Non-pigmented ciliary epithelial cell (primary cell): Measurements from ENCODE around the gene ZNF557.
"Not testable (repeated sequence)": the region's sequence is repeated elsewhere in the genome, so short reads cannot be mapped to it uniquely, and the experiment has no call there.

ENCODE experiments used
- DNase-seq: peaks from one replicate; pipeline ENCODE4 v3.0.0-alpha.2; 2010; ENCODE audit warnings: low read depth

The ZNF557 gene

GRCh38 chr19:7069042-7069903 is at the start of gene ZNF557:
TSS of gene ZNF557 (plus strand) at chr19:7069703. CDS start at chr19:7075075, 5,372 bp downstream.
- DNase-seq, result peak; percentile 90

- DNase-seq, result not testable (repeated sequence)
Observed at GRCh38 chr19:7021331-7021730, 48.2 kb upstream of the ZNF557 start, which contains the start of gene MBD3L2B. TSS of gene MBD3L2B (minus strand) at chr19:7021431. CDS start at chr19:7021397, 34 bp downstream.

GRCh38 chr19:7028790-7029189 is 40.7 kb upstream of the ZNF557 start:
- DNase-seq, result not testable (repeated sequence)

- DNase-seq, result not testable (repeated sequence)
Observed at GRCh38 chr19:7030278-7030677, 39.2 kb upstream of the ZNF557 start, which contains the start of gene MBD3L5. TSS of gene MBD3L5 (plus strand) at chr19:7030578. CDS start at chr19:7030612, 34 bp downstream.

- not testable (repeated sequence) for DNase-seq
Observed at GRCh38 chr19:7040079-7040478, 29.4 kb upstream of the ZNF557 start, which contains the start of gene MBD3L4. TSS of gene MBD3L4 (minus strand) at chr19:7040179. CDS start at chr19:7040144, 35 bp downstream.

GRCh38 chr19:7041563-7041962 is 27.9 kb upstream of the ZNF557 start:
- not testable (repeated sequence) for DNase-seq

- not testable (repeated sequence) for DNase-seq
Observed at GRCh38 chr19:7049021-7049420, 20.5 kb upstream of the ZNF557 start, which contains the start of gene MBD3L2. TSS of gene MBD3L2 (plus strand) at chr19:7049321. CDS start at chr19:7049374, 53 bp downstream.

GRCh38 chr19:7051421-7051820 is 18.1 kb upstream of the ZNF557 start:
- DNase-seq, result not testable (repeated sequence)

- not testable (repeated sequence) for DNase-seq
Observed at GRCh38 chr19:7052896-7053295, 16.6 kb upstream of the ZNF557 start.

GRCh38 chr19:7054635-7055368 is 14.7 kb upstream of the ZNF557 start:
- not testable (repeated sequence) for DNase-seq

GRCh38 chr19:7055679-7056078 is 13.8 kb upstream of the ZNF557 start:
- not testable (repeated sequence) for DNase-seq

- not testable (repeated sequence) for DNase-seq
Observed at GRCh38 chr19:7056371-7056770, 13.1 kb upstream of the ZNF557 start.

GRCh38 chr19:7058576-7058975 is 10.9 kb upstream of the ZNF557 start, which contains the start of gene MBD3L3:
TSS of gene MBD3L3 (minus strand) at chr19:7058676. CDS start at chr19:7058605, 71 bp downstream.
- not testable (repeated sequence) for DNase-seq

- not testable (repeated sequence) for DNase-seq
Observed at GRCh38 chr19:7059977-7060376, 9.5 kb upstream of the ZNF557 start.

GRCh38 chr19:7063339-7063738 is 6.2 kb upstream of the ZNF557 start:
- no peak for DNase-seq

GRCh38 chr19:7063764-7064418 is 5.6 kb upstream of the ZNF557 start:
- DNase-seq, result no peak

- DNase-seq, result not testable (repeated sequence)
Observed at GRCh38 chr19:7067122-7067521, 2.4 kb upstream of the ZNF557 start.

- no peak for DNase-seq
Observed at GRCh38 chr19:7067716-7068115, 1.8 kb upstream of the ZNF557 start.

GRCh38 chr19:7068599-7068998 is 904 bp upstream of the ZNF557 start:
- DNase-seq, result no peak

- no peak for DNase-seq
Observed at GRCh38 chr19:7069904-7070226, 362 bp downstream of the ZNF557 start.

- no peak for DNase-seq
Observed at GRCh38 chr19:7072541-7072940, 3.0 kb downstream of the ZNF557 start.
